ENCODE measurements around the gene PCDHB6.
"Not testable (repeated sequence)": the region's sequence is repeated elsewhere in the genome, so short reads cannot be mapped to it uniquely, and the experiment has no call there.

PCDHB6 gene

GRCh38 chr5:141184117-141184855 lies 34.4 kb downstream of the PCDHB6 start:
- H3K4me1 ChIP-seq (ENCODE audit: control insufficient read depth, insufficient read depth, low read length); H3K4me3 ChIP-seq (ENCODE audit: insufficient read depth, low read depth, low read length); H3K27me3 ChIP-seq (ENCODE audit: control insufficient read depth, insufficient read depth, low read length, poor library complexity, severe bottlenecking); H3K9me3 ChIP-seq (ENCODE audit: control insufficient read depth, low read length); H3K36me3 ChIP-seq (ENCODE audit: control insufficient read depth, insufficient read depth, low read length); H3K27ac ChIP-seq (ENCODE audit: insufficient read depth, low read depth, low read length, poor library complexity, severe bottlenecking): not testable (repeated sequence)
- 92 to 93% methylated on average over 47 to 56 of the region's 69 CpGs for WGBS, 2 experiments

- no peaks in the 10 kb centered on the region for H3K9me3 ChIP-seq (ENCODE audit: control insufficient read depth, low read length)
- no peak within 1 kb of the TSS for H3K27ac ChIP-seq (ENCODE audit: insufficient read depth, low read depth, low read length, poor library complexity, severe bottlenecking)
- no peaks in the 10 kb centered on the region for H3K4me1 ChIP-seq (ENCODE audit: control insufficient read depth, insufficient read depth, low read length)
- no peaks in the 10 kb centered on the region for H3K36me3 ChIP-seq (ENCODE audit: control insufficient read depth, insufficient read depth, low read length)
- WGBS, 2 experiments, result 51 to 55% methylated on average over 7 of the region's 9 CpGs
- H3K4me3 ChIP-seq (ENCODE audit: insufficient read depth, low read depth, low read length), result no peak within 1 kb of the TSS
- H3K27me3 ChIP-seq (ENCODE audit: control insufficient read depth, insufficient read depth, low read length, poor library complexity, severe bottlenecking), result no peaks in the 10 kb centered on the region
Observed at GRCh38 chr5:141186897-141187512, 37.1 kb downstream of the PCDHB6 start, which contains the start of gene PCDHB9. Gene PCDHB9 (plus strand): TSS chr5:141187161. CDS start chr5:141187319, 158 bp downstream.

- not testable (repeated sequence) for H3K4me3 ChIP-seq (ENCODE audit: insufficient read depth, low read depth, low read length); H3K9me3 ChIP-seq (ENCODE audit: control insufficient read depth, low read length); H3K36me3 ChIP-seq (ENCODE audit: control insufficient read depth, insufficient read depth, low read length); H3K27ac ChIP-seq (ENCODE audit: insufficient read depth, low read depth, low read length, poor library complexity, severe bottlenecking); H3K27me3 ChIP-seq (ENCODE audit: control insufficient read depth, insufficient read depth, low read length, poor library complexity, severe bottlenecking); H3K4me1 ChIP-seq (ENCODE audit: control insufficient read depth, insufficient read depth, low read length)
- 94 to 95% methylated on average over 23 to 25 of the region's 37 CpGs for WGBS, 2 experiments
Observed at GRCh38 chr5:141188682-141189081, 38.8 kb downstream of the PCDHB6 start.

- H3K4me3 ChIP-seq (ENCODE audit: insufficient read depth, low read depth, low read length); H3K4me1 ChIP-seq (ENCODE audit: control insufficient read depth, insufficient read depth, low read length); H3K9me3 ChIP-seq (ENCODE audit: control insufficient read depth, low read length); H3K27me3 ChIP-seq (ENCODE audit: control insufficient read depth, insufficient read depth, low read length, poor library complexity, severe bottlenecking); H3K27ac ChIP-seq (ENCODE audit: insufficient read depth, low read depth, low read length, poor library complexity, severe bottlenecking); H3K36me3 ChIP-seq (ENCODE audit: control insufficient read depth, insufficient read depth, low read length): not testable (repeated sequence)
- WGBS, 2 experiments, result 91 to 94% methylated on average over 25 to 34 of the region's 35 CpGs
Observed at GRCh38 chr5:141189131-141189530, 39.3 kb downstream of the PCDHB6 start.

GRCh38 chr5:141192110-141192725 lies 42.4 kb downstream of the PCDHB6 start, which contains the start of gene PCDHB10:
Gene PCDHB10 (plus strand): TSS chr5:141192353. CDS start chr5:141192553, 200 bp downstream.
- peak within 1 kb of the TSS; percentile 16 for H3K4me3 ChIP-seq (ENCODE audit: insufficient read depth, low read depth, low read length)
- no peaks in the 10 kb centered on the region for H3K4me1 ChIP-seq (ENCODE audit: control insufficient read depth, insufficient read depth, low read length)
- WGBS, 2 experiments, result 16 to 18% methylated on average over 8 of the region's 10 CpGs

GRCh38 chr5:141194332-141194731 lies 44.5 kb downstream of the PCDHB6 start:
- H3K4me1 ChIP-seq (ENCODE audit: control insufficient read depth, insufficient read depth, low read length); H3K4me3 ChIP-seq (ENCODE audit: insufficient read depth, low read depth, low read length); H3K36me3 ChIP-seq (ENCODE audit: control insufficient read depth, insufficient read depth, low read length); H3K27ac ChIP-seq (ENCODE audit: insufficient read depth, low read depth, low read length, poor library complexity, severe bottlenecking); H3K27me3 ChIP-seq (ENCODE audit: control insufficient read depth, insufficient read depth, low read length, poor library complexity, severe bottlenecking); H3K9me3 ChIP-seq (ENCODE audit: control insufficient read depth, low read length): not testable (repeated sequence)
- WGBS, 2 experiments, result 94 to 95% methylated on average over 21 to 30 of the region's 37 CpGs

More at GRCh38 chr5:141192110-141192725, 42.4 kb downstream of the PCDHB6 start, which contains the start of gene PCDHB10:
- Histone ChIP-seq H3K27ac (ENCODE audit: insufficient read depth, low read depth, low read length, poor library complexity, severe bottlenecking) (peak within 1 kb of the TSS; percentile 38), H3K9me3 (ENCODE audit: control insufficient read depth, low read length) (no peaks in the 10 kb centered on the region), H3K36me3 (ENCODE audit: control insufficient read depth, insufficient read depth, low read length) (no peaks in the 10 kb centered on the region), H3K27me3 (ENCODE audit: control insufficient read depth, insufficient read depth, low read length, poor library complexity, severe bottlenecking) (no peaks in the 10 kb centered on the region)

GRCh38 chr5:141196363-141196762 lies 46.5 kb downstream of the PCDHB6 start:
- WGBS, 2 experiments, result 69 to 70% methylated on average over 3 of the region's 3 CpGs
- Histone ChIP-seq H3K27ac (ENCODE audit: insufficient read depth, low read depth, low read length, poor library complexity, severe bottlenecking) (no peak overlapping the region), H3K4me3 (ENCODE audit: insufficient read depth, low read depth, low read length) (no peak overlapping the region), H3K4me1 (ENCODE audit: control insufficient read depth, insufficient read depth, low read length) (no peaks in the 10 kb centered on the region), H3K27me3 (ENCODE audit: control insufficient read depth, insufficient read depth, low read length, poor library complexity, severe bottlenecking) (no peaks in the 10 kb centered on the region), H3K9me3 (ENCODE audit: control insufficient read depth, low read length) (no peaks in the 10 kb centered on the region), H3K36me3 (ENCODE audit: control insufficient read depth, insufficient read depth, low read length) (no peaks in the 10 kb centered on the region)

GRCh38 chr5:141199359-141200235 lies 49.7 kb downstream of the PCDHB6 start, which contains the start of gene PCDHB11:
Gene PCDHB11 (plus strand): TSS chr5:141199627. CDS start chr5:141199775, 148 bp downstream.
- no peak within 1 kb of the TSS for H3K4me3 ChIP-seq (ENCODE audit: insufficient read depth, low read depth, low read length)
- WGBS, 2 experiments, result 82 to 83% methylated on average over 20 of the region's 21 CpGs
- H3K9me3 ChIP-seq (ENCODE audit: control insufficient read depth, low read length), result no peaks in the 10 kb centered on the region

GRCh38 chr5:141201126-141201525 lies 51.3 kb downstream of the PCDHB6 start:
- not testable (repeated sequence) for H3K4me1 ChIP-seq (ENCODE audit: control insufficient read depth, insufficient read depth, low read length); H3K4me3 ChIP-seq (ENCODE audit: insufficient read depth, low read depth, low read length); H3K9me3 ChIP-seq (ENCODE audit: control insufficient read depth, low read length); H3K27me3 ChIP-seq (ENCODE audit: control insufficient read depth, insufficient read depth, low read length, poor library complexity, severe bottlenecking); H3K36me3 ChIP-seq (ENCODE audit: control insufficient read depth, insufficient read depth, low read length); H3K27ac ChIP-seq (ENCODE audit: insufficient read depth, low read depth, low read length, poor library complexity, severe bottlenecking)
- WGBS, 2 experiments, result 87 to 91% methylated on average over 18 to 20 of the region's 38 CpGs

More at GRCh38 chr5:141199359-141200235, 49.7 kb downstream of the PCDHB6 start, which contains the start of gene PCDHB11:
- Histone ChIP-seq H3K36me3 (ENCODE audit: control insufficient read depth, insufficient read depth, low read length) (no peaks in the 10 kb centered on the region), H3K27ac (ENCODE audit: insufficient read depth, low read depth, low read length, poor library complexity, severe bottlenecking) (no peak within 1 kb of the TSS), H3K27me3 (ENCODE audit: control insufficient read depth, insufficient read depth, low read length, poor library complexity, severe bottlenecking) (no peaks in the 10 kb centered on the region), H3K4me1 (ENCODE audit: control insufficient read depth, insufficient read depth, low read length) (no peaks in the 10 kb centered on the region)

All from ectodermal cell (in vitro differentiated cells).